ENCODE data around the gene STAT5B. TPM values are rescaled to one million over a fixed set of nuclear protein-coding genes. Genes with fewer than 3 reads are reported as not detected.

Gene STAT5B
- total and polyA plus RNA-seq, 9 of the 15 experiments (the other 6 are each of a cell fraction or from before 2014, with no cell fraction given): 20.8 to 176 (median 92.4) TPM

- TF ChIP-seq MBD1 (CRISPR knock-in tag; IDR thresholded peaks at IDR 0.05): 0 out of 2 replicates have a peak, but pooled peaks have one; percentile 46
- peak; percentile 77 for TF ChIP-seq CCNT2 (IDR thresholded peaks at IDR 0.05; ENCODE audit: borderline replicate concordance, extremely low read depth, insufficient read length, low read depth, low read length)
- peak; percentile 44; the same call in 1 of the 2 replicates for TF ChIP-seq ZNF764 (CRISPR knock-in tag; IDR thresholded peaks at IDR 0.05; ENCODE audit: low read depth)
- peak; percentile 56; the same call in 1 of the 2 replicates for TF ChIP-seq POLR2A (conservative IDR thresholded peaks at IDR 0.05)
- no peak for TF ChIP-seq ATF1 (CRISPR knock-in tag; IDR thresholded peaks at IDR 0.05)
- peak; percentile 55 for TF ChIP-seq ATF1 (tag; IDR thresholded peaks at IDR 0.05)
- TF ChIP-seq POLR3A (IDR thresholded peaks at IDR 0.05; ENCODE audit: borderline replicate concordance, extremely low read depth, insufficient read depth, insufficient read length): no peak
- 0 out of 2 replicates have a peak, but pooled peaks have one; percentile 57 for TF ChIP-seq ZNF133 (CRISPR knock-in tag; IDR thresholded peaks at IDR 0.05)
- 0 out of 2 replicates have a peak, but pooled peaks have one; percentile 11 for TF ChIP-seq ZNF384 (IDR thresholded peaks at IDR 0.05; ENCODE audit: low read depth, low read length)
- TF ChIP-seq ZNF785 (CRISPR knock-in tag; IDR thresholded peaks at IDR 0.05): no peak
- TF ChIP-seq MAX (CRISPR knock-in tag; IDR thresholded peaks at IDR 0.05): peak; percentile 91
- TF ChIP-seq HOMEZ (CRISPR knock-in tag; IDR thresholded peaks at IDR 0.05): peak; percentile 77; the same call in 1 of the 2 replicates
- no peak for TF ChIP-seq ZNF609 (CRISPR knock-in tag; IDR thresholded peaks at IDR 0.05; ENCODE audit: borderline replicate concordance)
- TF ChIP-seq ZNF398 (CRISPR knock-in tag; IDR thresholded peaks at IDR 0.05): no peak
These were observed 92.2 kb downstream of the STAT5B start (continued) for GRCh38 chr17:42183741-42184711.

Data from K562 (cell line).